ENCODE data around the gene RAB31.

The RAB31 gene

GRCh38 chr18:9792565-9793245, 84.6 kb downstream of the RAB31 start:
- no peak for DNase-seq (ENCODE audit: low spot score)
- Histone ChIP-seq H2BK12ac (ENCODE audit: low read length) (no peak overlapping the region), H3K27ac (replicated peaks; ENCODE audit: low read length) (no peak overlapping the region), H3K4me1 (ENCODE audit: control insufficient read depth in 2 of 2, insufficient read depth in 1 of 2, low read depth in 1 of 2, low read length in 2 of 2) (peaks cover 2 to 4% of the 10 kb centered on the region in 2 donors), H4K91ac (ENCODE audit: low read depth, low read length, poor library complexity) (no peak overlapping the region), H2AFZ (ENCODE audit: low read length) (no peak overlapping the region), H2BK120ac (ENCODE audit: low read depth, low read length) (no peak overlapping the region), H2AK5ac (ENCODE audit: low read depth, low read length) (no peak overlapping the region), H3K9me3 (replicated peaks in 1 of 2; ENCODE audit: control insufficient read depth in 2 of 2, insufficient read depth in 1 of 2, low read depth in 1 of 2, low read length in 2 of 2) (peaks cover 0 to 10% of the 10 kb centered on the region in 2 donors), H3K36me3 (replicated peaks in 1 of 2; ENCODE audit: control insufficient read depth in 2 of 2, insufficient read depth in 2 of 2, low read length in 2 of 2) (peaks cover 0 to 17% of the 10 kb centered on the region in 2 donors), H3K18ac (ENCODE audit: low read length) (no peak overlapping the region), H3K4me2 (ENCODE audit: insufficient read depth, low read length, poor library complexity, severe bottlenecking) (no peak overlapping the region), H3K27me3 (ENCODE audit: control insufficient read depth in 3 of 3, insufficient read depth in 3 of 3, low read depth in 1 of 3, low read length in 3 of 3) (no peaks in the 10 kb centered on the region), H3K79me1 (ENCODE audit: low read depth, low read length) (no peaks in the 10 kb centered on the region), H2BK5ac (ENCODE audit: low read length) (no peak overlapping the region), H3K14ac (ENCODE audit: low read length) (no peak overlapping the region), H3K23ac (ENCODE audit: low read depth, low read length, poor library complexity) (no peak overlapping the region), H4K8ac (ENCODE audit: low read depth, low read length) (no peak overlapping the region), H3K4me3 (ENCODE audit: low read length in 2 of 2) (no peak overlapping the region), H2BK15ac (ENCODE audit: low read length) (no peak overlapping the region), H3K9ac (ENCODE audit: low read depth, low read length, poor library complexity) (no peak overlapping the region), H3K4ac (ENCODE audit: low read length) (no peak overlapping the region)
- WGBS, 2 donors (ENCODE audit: extremely low coverage in 2 of 2, insufficient read length in 2 of 2, insufficient replicate concordance in 1 of 2) = no CpG with 5 or more reads among the region's 3 CpGs

- Histone ChIP-seq H3K36me3 (replicated peaks in 1 of 2; ENCODE audit: control insufficient read depth in 2 of 2, insufficient read depth in 2 of 2, low read length in 2 of 2) (peaks cover 0 to 17% of the 10 kb centered on the region in 2 donors), H2BK12ac (ENCODE audit: low read length) (no peak overlapping the region), H2BK120ac (ENCODE audit: low read depth, low read length) (no peak overlapping the region), H3K4me3 (ENCODE audit: low read length in 2 of 2) (no peak overlapping the region), H3K14ac (ENCODE audit: low read length) (no peak overlapping the region), H2BK15ac (ENCODE audit: low read length) (no peak overlapping the region), H2AK5ac (ENCODE audit: low read depth, low read length) (no peak overlapping the region), H3K4me1 (ENCODE audit: control insufficient read depth in 2 of 2, insufficient read depth in 1 of 2, low read depth in 1 of 2, low read length in 2 of 2) (peaks cover 2 to 4% of the 10 kb centered on the region in 2 donors), H3K4me2 (ENCODE audit: insufficient read depth, low read length, poor library complexity, severe bottlenecking) (no peak overlapping the region), H4K8ac (ENCODE audit: low read depth, low read length) (no peak overlapping the region), H3K27me3 (ENCODE audit: control insufficient read depth in 3 of 3, insufficient read depth in 3 of 3, low read depth in 1 of 3, low read length in 3 of 3) (no peaks in the 10 kb centered on the region), H3K4ac (ENCODE audit: low read length) (no peak overlapping the region), H2BK5ac (ENCODE audit: low read length) (no peak overlapping the region), H2AFZ (ENCODE audit: low read length) (no peak overlapping the region), H3K27ac (replicated peaks; ENCODE audit: low read length) (no peak overlapping the region), H3K9ac (ENCODE audit: low read depth, low read length, poor library complexity) (no peak overlapping the region), H3K79me1 (ENCODE audit: low read depth, low read length) (no peaks in the 10 kb centered on the region), H3K23ac (ENCODE audit: low read depth, low read length, poor library complexity) (no peak overlapping the region), H4K91ac (ENCODE audit: low read depth, low read length, poor library complexity) (no peak overlapping the region), H3K9me3 (replicated peaks in 1 of 2; ENCODE audit: control insufficient read depth in 2 of 2, insufficient read depth in 1 of 2, low read depth in 1 of 2, low read length in 2 of 2) (peaks cover 0 to 10% of the 10 kb centered on the region in 2 donors), H3K18ac (ENCODE audit: low read length) (no peak overlapping the region)
- no CpG with 5 or more reads among the region's 2 CpGs for WGBS, 2 donors (ENCODE audit: extremely low coverage in 2 of 2, insufficient read length in 2 of 2, insufficient replicate concordance in 1 of 2)
- no peak for DNase-seq (ENCODE audit: low spot score)
These were observed 87.9 kb downstream of the RAB31 start for GRCh38 chr18:9796011-9796410.

DNA sequence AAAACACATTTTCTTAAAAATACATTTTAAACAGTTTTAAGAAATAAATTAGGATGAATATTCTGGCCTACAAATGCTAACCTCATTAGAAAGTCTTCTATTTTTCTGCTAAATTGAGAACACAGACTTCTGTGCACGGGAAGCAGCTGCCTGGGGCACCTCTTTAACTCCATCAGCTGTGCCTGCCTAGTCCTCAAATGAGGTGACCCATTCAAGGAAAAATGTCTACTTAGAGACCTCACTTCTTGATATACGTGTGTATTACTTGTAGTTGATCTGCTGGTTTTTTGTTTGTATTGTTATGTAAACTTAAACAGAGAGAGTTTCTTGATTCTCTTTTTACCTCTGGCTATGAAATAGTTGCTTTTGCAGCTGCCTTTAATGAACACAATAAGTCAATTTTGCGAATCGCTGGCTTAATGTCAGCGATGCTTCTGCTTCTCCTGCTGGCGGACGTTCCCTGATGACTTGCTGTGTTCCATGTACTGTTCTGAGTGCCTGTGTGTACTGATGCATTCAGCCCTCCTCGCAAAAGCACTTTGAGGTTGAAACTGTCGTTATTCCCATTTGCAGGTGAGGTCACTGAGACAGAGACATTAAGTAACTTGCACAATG, 88.9 kb downstream of the RAB31 start:
- no CpG with 5 or more reads among the region's 9 CpGs for WGBS, 2 donors (ENCODE audit: extremely low coverage in 2 of 2, insufficient read length in 2 of 2, insufficient replicate concordance in 1 of 2)
- Histone ChIP-seq H3K27me3 (ENCODE audit: control insufficient read depth in 3 of 3, insufficient read depth in 3 of 3, low read depth in 1 of 3, low read length in 3 of 3) (no peaks in the 10 kb centered on the region), H3K4me1 (ENCODE audit: control insufficient read depth in 2 of 2, insufficient read depth in 1 of 2, low read depth in 1 of 2, low read length in 2 of 2) (peaks cover 2 to 4% of the 10 kb centered on the region in 2 donors), H3K79me1 (ENCODE audit: low read depth, low read length) (no peaks in the 10 kb centered on the region), H3K14ac (ENCODE audit: low read length) (no peak overlapping the region), H3K18ac (ENCODE audit: low read length) (no peak overlapping the region), H3K4me2 (ENCODE audit: insufficient read depth, low read length, poor library complexity, severe bottlenecking) (no peak overlapping the region), H2BK15ac (ENCODE audit: low read length) (no peak overlapping the region), H2AFZ (ENCODE audit: low read length) (no peak overlapping the region), H4K8ac (ENCODE audit: low read depth, low read length) (no peak overlapping the region), H3K9me3 (replicated peaks in 1 of 2; ENCODE audit: control insufficient read depth in 2 of 2, insufficient read depth in 1 of 2, low read depth in 1 of 2, low read length in 2 of 2) (peaks cover 0 to 10% of the 10 kb centered on the region in 2 donors), H3K9ac (ENCODE audit: low read depth, low read length, poor library complexity) (peak overlapping the region; percentile 47), H4K91ac (ENCODE audit: low read depth, low read length, poor library complexity) (no peak overlapping the region), H3K23ac (ENCODE audit: low read depth, low read length, poor library complexity) (no peak overlapping the region), H3K27ac (replicated peaks; ENCODE audit: low read length) (peak overlapping the region; percentile 44), H2AK5ac (ENCODE audit: low read depth, low read length) (no peak overlapping the region), H2BK5ac (ENCODE audit: low read length) (no peak overlapping the region), H3K4ac (ENCODE audit: low read length) (no peak overlapping the region), H3K4me3 (ENCODE audit: low read length in 2 of 2) (no peak overlapping the region), H3K36me3 (replicated peaks in 1 of 2; ENCODE audit: control insufficient read depth in 2 of 2, insufficient read depth in 2 of 2, low read length in 2 of 2) (peaks cover 0 to 17% of the 10 kb centered on the region in 2 donors), H2BK12ac (ENCODE audit: low read length) (no peak overlapping the region), H2BK120ac (ENCODE audit: low read depth, low read length) (no peak overlapping the region)
- no peak for DNase-seq (ENCODE audit: low spot score)

GRCh38 chr18:9802175-9803062, 94.3 kb downstream of the RAB31 start:
- WGBS, 2 donors (ENCODE audit: extremely low coverage in 2 of 2, insufficient read length in 2 of 2, insufficient replicate concordance in 1 of 2) = no CpG with 5 or more reads among the region's 4 CpGs
- peaks cover 13 to 14% of the 10 kb centered on the region in 2 donors for H3K4me1 ChIP-seq (ENCODE audit: control insufficient read depth in 2 of 2, insufficient read depth in 1 of 2, low read depth in 1 of 2, low read length in 2 of 2)
- H3K4me2 ChIP-seq (ENCODE audit: insufficient read depth, low read length, poor library complexity, severe bottlenecking) = no peak overlapping the region
- H2BK120ac ChIP-seq (ENCODE audit: low read depth, low read length) = no peak overlapping the region
- no peak for DNase-seq (ENCODE audit: low spot score)
- no peak overlapping the region for H2AK5ac ChIP-seq (ENCODE audit: low read depth, low read length)
- H2BK15ac ChIP-seq (ENCODE audit: low read length) = no peak overlapping the region
- H3K14ac ChIP-seq (ENCODE audit: low read length) = no peak overlapping the region
- H2BK12ac ChIP-seq (ENCODE audit: low read length) = no peak overlapping the region
- peaks cover 0 to 3% of the 10 kb centered on the region in 2 donors for H3K36me3 ChIP-seq (replicated peaks in 1 of 2; ENCODE audit: control insufficient read depth in 2 of 2, insufficient read depth in 2 of 2, low read length in 2 of 2)
- no peak overlapping the region for H3K9ac ChIP-seq (ENCODE audit: low read depth, low read length, poor library complexity)
- H3K79me1 ChIP-seq (ENCODE audit: low read depth, low read length) = no peaks in the 10 kb centered on the region
- no peak overlapping the region for H2AFZ ChIP-seq (ENCODE audit: low read length)
- H3K9me3 ChIP-seq (replicated peaks in 1 of 2; ENCODE audit: control insufficient read depth in 2 of 2, insufficient read depth in 1 of 2, low read depth in 1 of 2, low read length in 2 of 2) = peaks cover 4 to 11% of the 10 kb centered on the region in 2 donors
- no peak overlapping the region for H4K91ac ChIP-seq (ENCODE audit: low read depth, low read length, poor library complexity)
- no peak overlapping the region for H4K8ac ChIP-seq (ENCODE audit: low read depth, low read length)
- H2BK5ac ChIP-seq (ENCODE audit: low read length) = no peak overlapping the region
- H3K4me3 ChIP-seq (ENCODE audit: low read length in 2 of 2) = no peak overlapping the region
- no peak overlapping the region for H3K27ac ChIP-seq (replicated peaks; ENCODE audit: low read length)
- no peak overlapping the region for H3K4ac ChIP-seq (ENCODE audit: low read length)
- no peak overlapping the region for H3K23ac ChIP-seq (ENCODE audit: low read depth, low read length, poor library complexity)
- peak overlapping the region; percentile 78 for H3K18ac ChIP-seq (ENCODE audit: low read length)
- H3K27me3 ChIP-seq (ENCODE audit: control insufficient read depth in 3 of 3, insufficient read depth in 3 of 3, low read depth in 1 of 3, low read length in 3 of 3) = no peaks in the 10 kb centered on the region
